Erythroblast (primary cell): ENCODE data around the gene COL25A1.

Experiments
- GATA1 ChIP-seq: IDR thresholded peaks from 2 replicates; pipeline ENCODE4 v1.6.1; 2011; ENCODE audit warnings: low read depth, mild to moderate bottlenecking, control low read depth, low read length, moderate library complexity
- POLR2A ChIP-seq: IDR thresholded peaks from 2 replicates; pipeline ENCODE4 v1.6.1; 2011; ENCODE audit warnings: mild to moderate bottlenecking, low read length

- TF ChIP-seq POLR2A (no peak), GATA1 (no peak)
Measured at GRCh38 chr4:109067508-109068235, 234.8 kb downstream of the COL25A1 start.
